H9 (cell line): ENCODE data around the gene RIBC1. TPM values are rescaled to one million over a fixed set of nuclear protein-coding genes. Genes with fewer than 3 reads are reported as not detected.

Source experiments
- DNase-seq: peaks from one replicate; pipeline ENCODE4 v3.0.0-alpha.2; 2017
- H2AFZ ChIP-seq: one replicate; pipeline ENCODE4 v1.6.1; 2013; ENCODE audit warnings: mild to moderate bottlenecking, low read length, control low read depth, moderate library complexity
- H2AK5ac ChIP-seq: 2 replicates; pipeline ENCODE4 v1.6.1; 2013; ENCODE audit warnings: low read length, control low read depth, mixed read lengths; ENCODE audit not compliant: insufficient read length
- H2BK120ac ChIP-seq: one replicate; pipeline ENCODE4 v1.6.1; 2013; ENCODE audit warnings: low read depth, mild to moderate bottlenecking, low read length, control low read depth, inconsistent platforms; ENCODE audit not compliant: poor library complexity, severe bottlenecking
- H2BK12ac ChIP-seq: 2 replicates; pipeline ENCODE4 v1.6.1; 2013; ENCODE audit warnings: low read length, control low read depth, mixed read lengths, low read depth; ENCODE audit not compliant: insufficient read length
- H2BK15ac ChIP-seq: 2 replicates; pipeline ENCODE4 v1.6.1; 2013; ENCODE audit warnings: low read depth, low read length, control low read depth
- H2BK20ac ChIP-seq: one replicate; pipeline ENCODE4 v1.6.1; 2013; ENCODE audit warnings: low read depth, mild to moderate bottlenecking, low read length, control low read depth, inconsistent platforms; ENCODE audit not compliant: poor library complexity, severe bottlenecking
- H2BK5ac ChIP-seq: 2 replicates; pipeline ENCODE4 v1.6.1; 2013; ENCODE audit warnings: low read length, control low read depth, mixed read lengths; ENCODE audit not compliant: insufficient read length
- H3K14ac ChIP-seq: 2 replicates; pipeline ENCODE4 v1.6.1; 2013; ENCODE audit warnings: low read length, control low read depth; ENCODE audit not compliant: insufficient read depth
- H3K18ac ChIP-seq: 2 replicates; pipeline ENCODE4 v1.6.1; 2013; ENCODE audit warnings: low read depth, mild to moderate bottlenecking, mixed read lengths, low read length, control low read depth; ENCODE audit not compliant: insufficient read length
- H3K23ac ChIP-seq: 2 replicates; pipeline ENCODE4 v1.6.1; 2013; ENCODE audit warnings: low read length, control low read depth, mixed read lengths, low read depth; ENCODE audit not compliant: insufficient read length
- H3K23me2 ChIP-seq: 2 replicates; pipeline ENCODE4 v1.6.1; 2013; ENCODE audit warnings: low read depth, mild to moderate bottlenecking, mixed read lengths, low read length, control low read depth; ENCODE audit not compliant: insufficient read length, poor library complexity, severe bottlenecking
- H3K27ac ChIP-seq: 2 replicates; pipeline ENCODE4 v1.5.1; 2013; ENCODE audit warnings: low read length, control low read depth, mixed read lengths, low read depth; ENCODE audit not compliant: insufficient read length
- H3K27me3 ChIP-seq: 2 replicates; pipeline ENCODE4 v1.6.1; 2013; ENCODE audit warnings: low read length, control low read depth, inconsistent platforms; ENCODE audit not compliant: insufficient read depth
- H3K4ac ChIP-seq: 2 replicates; pipeline ENCODE4 v1.6.1; 2013; ENCODE audit warnings: low read depth, mild to moderate bottlenecking, control low read depth, inconsistent platforms, low read length, moderate library complexity
- H3K4me1 ChIP-seq: 2 replicates; pipeline ENCODE4 v1.6.1; 2013; ENCODE audit warnings: low read length, control low read depth, inconsistent platforms; ENCODE audit not compliant: insufficient read depth
- H3K4me2 ChIP-seq: 2 replicates; pipeline ENCODE4 v1.6.1; 2013; ENCODE audit warnings: low read length, control low read depth, mixed read lengths; ENCODE audit not compliant: insufficient read length, insufficient read depth
- H3K56ac ChIP-seq: 2 replicates; pipeline ENCODE4 v1.6.1; 2013; ENCODE audit warnings: low read depth, mild to moderate bottlenecking, mixed read lengths, low read length, control low read depth; ENCODE audit not compliant: insufficient read length
- H3K79me1 ChIP-seq: 2 replicates; pipeline ENCODE4 v1.6.1; 2013; ENCODE audit warnings: low read depth, mild to moderate bottlenecking, moderate library complexity, low read length, control low read depth, inconsistent platforms; ENCODE audit not compliant: insufficient read depth, poor library complexity, severe bottlenecking
- H3K79me2 ChIP-seq: 2 replicates; pipeline ENCODE4 v1.6.1; 2013; ENCODE audit warnings: low read length, control low read depth, inconsistent platforms; ENCODE audit not compliant: insufficient read depth
- H3K9ac ChIP-seq: 2 replicates; pipeline ENCODE4 v1.6.1; 2013; ENCODE audit warnings: low read length, control low read depth, mixed read lengths; ENCODE audit not compliant: insufficient read length; ENCODE audit errors: extremely low read depth
- H3K9me3 ChIP-seq: one replicate; pipeline ENCODE4 v1.6.1; 2013; ENCODE audit warnings: low read depth, low read length, inconsistent platforms; ENCODE audit not compliant: control insufficient read depth
- H3T11ph ChIP-seq: one replicate; pipeline ENCODE4 v1.6.1; 2013; ENCODE audit warnings: mild to moderate bottlenecking, low read length, control low read depth, inconsistent platforms
- H4K20me1 ChIP-seq: one replicate; pipeline ENCODE4 v1.6.1; 2013; ENCODE audit not compliant: control insufficient read depth, insufficient read length, insufficient read depth
- H4K5ac ChIP-seq: 2 replicates; pipeline ENCODE4 v1.6.1; 2013; ENCODE audit warnings: low read depth, mild to moderate bottlenecking, mixed read lengths, low read length, control low read depth; ENCODE audit not compliant: insufficient read length
- H4K8ac ChIP-seq: replicated peaks from 2 replicates; pipeline ENCODE4 v1.6.1; 2013; ENCODE audit warnings: low read length, control low read depth, mixed read lengths, low read depth; ENCODE audit not compliant: insufficient read length
- H4K91ac ChIP-seq: 2 replicates; pipeline ENCODE4 v1.6.1; 2013; ENCODE audit warnings: low read depth, mild to moderate bottlenecking, moderate library complexity, mixed read lengths, low read length, control low read depth; ENCODE audit not compliant: insufficient read length
- H3K27ac Mint-ChIP-seq, 3 experiments: 2 replicates in 2 of 3; 3 replicates in 1 of 3; pipeline ENCODE4 v1.8.0; 2020 to 2021; ENCODE audit warnings: mixed read lengths in 3 of 3, mild to moderate bottlenecking in 1 of 3, moderate library complexity in 1 of 3
- H3K27me3 Mint-ChIP-seq: 2 replicates; pipeline ENCODE4 v1.8.0; 2021; ENCODE audit warnings: low read depth, mild to moderate bottlenecking, moderate library complexity, mixed read lengths
- H3K36me3 Mint-ChIP-seq, 3 experiments: 2 replicates in 2 of 3; 3 replicates in 1 of 3; pipeline ENCODE4 v1.8.0; 2020 to 2021; ENCODE audit warnings: low read depth in 3 of 3, mixed read lengths in 3 of 3; ENCODE audit not compliant: insufficient read depth in 1 of 3
- H3K4me1 Mint-ChIP-seq, 2 experiments: 2 replicates each; pipeline ENCODE4 v1.8.0; 2020; ENCODE audit warnings: mixed read lengths in 2 of 2
- H3K4me3 Mint-ChIP-seq, 2 experiments: 2 replicates in 1 of 2; 3 replicates in 1 of 2; pipeline ENCODE4 v1.8.0; 2020 to 2021; ENCODE audit warnings: mild to moderate bottlenecking in 2 of 2, mixed read lengths in 2 of 2, moderate library complexity in 1 of 2
- H3K9me3 Mint-ChIP-seq, 2 experiments: 2 replicates in 1 of 2; 3 replicates in 1 of 2; pipeline ENCODE4 v1.8.0; 2020; ENCODE audit warnings: mild to moderate bottlenecking in 2 of 2, mixed read lengths in 2 of 2, moderate library complexity in 1 of 2
- WGBS: extraction: QIAGEN DNeasy Blood & Tissue Kit; methylation state at CpG from one replicate; pipeline ENCODE4 v1.1.7; 2013; ENCODE audit warnings: missing lambda C conversion rate, low lambda C conversion rate, mixed read lengths; ENCODE audit not compliant: insufficient read length; ENCODE audit errors: extremely low coverage; 5-methylcytosine and 5-hydroxymethylcytosine counted together
- long read RNA-seq: library from polyadenylated mRNA; unstranded; transcript quantifications from one replicate; pipeline ENCODE4 v2.0.0, GENCODE V29; 2020
- total RNA-seq: library from RNA; stranded (reverse); gene quantifications from 2 replicates; pipeline ENCODE4 v1.2.1, GENCODE V29; 2021
- TF ChIP-seq, protein P1 (sequence below): fragments of 200-600 bp; sonication (generic); conservative IDR thresholded peaks from 3 replicates; pipeline ENCODE4 v1.8.0; 2021; ENCODE audit warnings: antibody characterized with exemption, mild to moderate bottlenecking

The RIBC1 gene
- 1.0 and 1.2 TPM in 2 replicates for total RNA-seq
- long read RNA-seq, partial matches to known transcripts = 0 of 4 reads
- long read RNA-seq, other reads (novel, unspliced or antisense) = 3 of 4 reads

DNA sequence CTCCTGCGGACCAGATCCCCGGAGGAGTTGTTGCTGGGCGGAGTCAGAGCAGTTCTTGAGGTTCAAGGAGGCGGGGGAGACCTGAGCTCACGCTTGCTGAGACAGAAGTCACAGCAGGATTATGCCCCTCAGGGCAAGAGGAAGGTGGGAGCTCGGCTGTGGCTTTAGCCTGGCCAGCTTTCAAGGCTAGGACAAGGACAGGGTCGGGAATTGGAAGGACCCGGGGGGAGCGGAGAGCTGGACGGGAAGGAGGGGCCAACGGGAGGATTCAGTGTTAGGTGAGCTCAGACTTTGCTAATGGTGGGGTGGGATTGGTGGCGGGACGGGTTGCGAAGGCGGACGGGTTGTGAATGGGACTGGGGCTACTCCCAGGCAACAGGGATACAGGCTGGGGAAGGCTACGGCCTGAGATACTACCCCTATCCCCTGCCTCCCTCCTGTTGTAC lies at the start of gene RIBC1:
TSS of gene RIBC1 (plus strand) at position 13 of the 446 bp plus-strand sequence. CDS start 3,404 bp downstream, outside the sequence.
- Histone ChIP-seq H2BK12ac (no peak within 1 kb of the TSS), H3K56ac (no peak within 1 kb of the TSS), H3K79me1 (no peaks in the 10 kb centered on the region), H3K9ac (peak within 1 kb of the TSS; percentile 97), H3K4me2 (peak within 1 kb of the TSS; percentile 73), H3K14ac (peak within 1 kb of the TSS; percentile 91), H2BK120ac (no peak within 1 kb of the TSS), H4K5ac (no peak within 1 kb of the TSS), H3K27ac (peak within 1 kb of the TSS; percentile 63), H3K23me2 (peaks cover 6% of the 10 kb centered on the region), H2BK20ac (no peak within 1 kb of the TSS), H2BK15ac (no peak within 1 kb of the TSS), H3K4ac (no peak within 1 kb of the TSS; the same call in 1 of the 2 replicates), H4K91ac (no peak within 1 kb of the TSS), H3K23ac (no peak within 1 kb of the TSS), H2BK5ac (no peak within 1 kb of the TSS), H2AFZ (no peak within 1 kb of the TSS), H2AK5ac (no peak within 1 kb of the TSS), H3K18ac (peak within 1 kb of the TSS; percentile 90), H3K79me2 (peaks cover 20% of the 10 kb centered on the region; the same call in 1 of the 2 replicates), H4K20me1 (no peaks in the 10 kb centered on the region), H3K4me1 (no peaks in the 10 kb centered on the region), H3K9me3 (peaks cover 20% of the 10 kb centered on the region), H3K27me3 (no peaks in the 10 kb centered on the region), H3T11ph (no peak within 1 kb of the TSS), H4K8ac (no peak within 1 kb of the TSS)
- peak within 1 kb of the TSS; percentile 98 to 99 (median 99) for H3K27ac Mint-ChIP-seq
- TF ChIP-seq, protein P1, sequence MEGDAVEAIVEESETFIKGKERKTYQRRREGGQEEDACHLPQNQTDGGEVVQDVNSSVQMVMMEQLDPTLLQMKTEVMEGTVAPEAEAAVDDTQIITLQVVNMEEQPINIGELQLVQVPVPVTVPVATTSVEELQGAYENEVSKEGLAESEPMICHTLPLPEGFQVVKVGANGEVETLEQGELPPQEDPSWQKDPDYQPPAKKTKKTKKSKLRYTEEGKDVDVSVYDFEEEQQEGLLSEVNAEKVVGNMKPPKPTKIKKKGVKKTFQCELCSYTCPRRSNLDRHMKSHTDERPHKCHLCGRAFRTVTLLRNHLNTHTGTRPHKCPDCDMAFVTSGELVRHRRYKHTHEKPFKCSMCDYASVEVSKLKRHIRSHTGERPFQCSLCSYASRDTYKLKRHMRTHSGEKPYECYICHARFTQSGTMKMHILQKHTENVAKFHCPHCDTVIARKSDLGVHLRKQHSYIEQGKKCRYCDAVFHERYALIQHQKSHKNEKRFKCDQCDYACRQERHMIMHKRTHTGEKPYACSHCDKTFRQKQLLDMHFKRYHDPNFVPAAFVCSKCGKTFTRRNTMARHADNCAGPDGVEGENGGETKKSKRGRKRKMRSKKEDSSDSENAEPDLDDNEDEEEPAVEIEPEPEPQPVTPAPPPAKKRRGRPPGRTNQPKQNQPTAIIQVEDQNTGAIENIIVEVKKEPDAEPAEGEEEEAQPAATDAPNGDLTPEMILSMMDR = no peak
- peaks cover 11 to 12% of the 10 kb centered on the region in 2 experiments for H3K4me1 Mint-ChIP-seq
- no CpG with 5 or more reads among the region's 17 CpGs for WGBS
- no peak for DNase-seq
- peaks cover 9 to 21% (median 19%) of the 10 kb centered on the region in 3 experiments for H3K36me3 Mint-ChIP-seq
- peaks cover 2% of the 10 kb centered on the region for H3K27me3 Mint-ChIP-seq
- peaks cover 64 to 71% of the 10 kb centered on the region in 2 experiments for H3K9me3 Mint-ChIP-seq
- peak within 1 kb of the TSS; percentile 95 to 99 for H3K4me3 Mint-ChIP-seq
